GM12878 (cell line): ENCODE measurements around the gene TBC1D1. TPM values are rescaled to one million over a fixed set of nuclear protein-coding genes. Genes with fewer than 3 reads are reported as not detected.

Experiments
- BRCA1 ChIP-seq: IDR thresholded peaks from 2 replicates; pipeline ENCODE4 v1.6.1; 2011; ENCODE audit warnings: low read depth, low read length, improper control_type of control experiment
- CHD1 ChIP-seq: IDR thresholded peaks from 2 replicates; pipeline ENCODE4 v1.6.1; 2012; ENCODE audit warnings: low read depth, low read length, improper control_type of control experiment
- EP300 ChIP-seq, 2 experiments: fragments of 150-350 bp in 1 of 2; IDR thresholded peaks; 2 replicates each; pipeline ENCODE4 v1.6.1; 2011 to 2012; ENCODE audit warnings: low read depth in 2 of 2, low read length in 2 of 2, borderline replicate concordance in 1 of 2, improper control_type of control experiment in 1 of 2, inconsistent platforms in 1 of 2; ENCODE audit not compliant: control insufficient read depth in 1 of 2
- IKZF2 ChIP-seq, 2 experiments: fragments of 450-650 bp; IDR thresholded peaks; 2 replicates each; pipeline ENCODE4 v1.6.1; 2017; ENCODE audit warnings: mild to moderate bottlenecking in 2 of 2, moderate library complexity in 2 of 2
- JUND ChIP-seq: IDR thresholded peaks from 2 replicates; pipeline ENCODE4 v1.6.1; 2012; ENCODE audit warnings: low read depth, mild to moderate bottlenecking, low read length, improper control_type of control experiment, moderate library complexity
- MTA2 ChIP-seq: fragments of 450-650 bp; IDR thresholded peaks from 2 replicates; pipeline ENCODE4 v1.6.1; 2016; ENCODE audit warnings: low read depth, mild to moderate bottlenecking, moderate library complexity
- MTA3 ChIP-seq: IDR thresholded peaks from 2 replicates; pipeline ENCODE4 v1.6.1; 2012; ENCODE audit warnings: low read length, inconsistent platforms, borderline replicate concordance
- NR2F1 ChIP-seq: fragments of 450-650 bp; conservative IDR thresholded peaks from 2 replicates; pipeline ENCODE4 v1.6.1; 2017; ENCODE audit warnings: mild to moderate bottlenecking
- SMAD5 ChIP-seq: IDR thresholded peaks from 2 replicates; pipeline ENCODE4 v1.6.1; 2016; ENCODE audit warnings: antibody characterized with exemption, low read depth
- SMARCA5 ChIP-seq: fragments of 450-650 bp; IDR thresholded peaks from 2 replicates; pipeline ENCODE4 v1.6.1; 2017; ENCODE audit warnings: mild to moderate bottlenecking
- ZNF622 ChIP-seq: fragments of 450-650 bp; IDR thresholded peaks from 2 replicates; pipeline ENCODE4 v1.6.1; 2017; ENCODE audit warnings: mild to moderate bottlenecking, inconsistent platforms
- polyA plus RNA-seq, 11 experiments: library from polyadenylated mRNA; depleted of rRNA in 4 of 11; unstranded in 6 of 11; stranded (reverse) in 5 of 11; fragments of >200 nt; fragmentation: Nextera tagmentation in 4 of 11; fragmentation: Illumina TruSeq in 1 of 11; extraction: Ambion mirVana in 4 of 11; extraction: Trizol in 1 of 11; gene quantifications; 1 replicate in 1 of 11; 2 replicates in 10 of 11; pipeline versions ENCODE4 v1.2.1 to v1.2.3, GENCODE V29; 2011 to 2016; ENCODE audit warnings: inconsistent platforms in 2 of 11, missing spikeins in 2 of 11, low read depth in 1 of 11
- total RNA-seq, 4 experiments: library from RNA; depleted of rRNA in 3 of 4; stranded (reverse); fragments of >200 nt in 3 of 4; fragmentation: Illumina TruSeq in 1 of 4; extraction: Trizol in 1 of 4; gene quantifications; 2 replicates each; pipeline versions ENCODE4 v1.2.1 to v1.2.3, GENCODE V29; 2013 to 2021
- TF ChIP-seq, protein P1 (sequence below): fragments of 450-650 bp; IDR thresholded peaks from 2 replicates; pipeline ENCODE4 v1.6.1; 2017; ENCODE audit warnings: antibody characterized with exemption, mild to moderate bottlenecking, moderate library complexity
- TF ChIP-seq, protein P2 (sequence below): fragments of 450-650 bp; formaldehyde crosslinking; IDR thresholded peaks from 2 replicates; pipeline ENCODE4 v1.5.0; 2022; ENCODE audit warnings: mild to moderate bottlenecking, missing genetic modification characterization
- TF ChIP-seq, protein P3 (sequence below): fragments of 450-650 bp; IDR thresholded peaks from 2 replicates; pipeline ENCODE4 v1.6.1; 2016; ENCODE audit warnings: mild to moderate bottlenecking
- TF ChIP-seq, protein P4 (sequence below): fragments of 450-650 bp; formaldehyde crosslinking; IDR thresholded peaks from 2 replicates; pipeline ENCODE4 v1.4.0; 2022; ENCODE audit warnings: mild to moderate bottlenecking, moderate library complexity

Gene TBC1D1
- total and polyA plus RNA-seq, 10 of the 15 experiments (the other 5 are each of a cell fraction or from before 2014, with no cell fraction given), result 5.3 to 102 (median 57.8) TPM

DNA sequence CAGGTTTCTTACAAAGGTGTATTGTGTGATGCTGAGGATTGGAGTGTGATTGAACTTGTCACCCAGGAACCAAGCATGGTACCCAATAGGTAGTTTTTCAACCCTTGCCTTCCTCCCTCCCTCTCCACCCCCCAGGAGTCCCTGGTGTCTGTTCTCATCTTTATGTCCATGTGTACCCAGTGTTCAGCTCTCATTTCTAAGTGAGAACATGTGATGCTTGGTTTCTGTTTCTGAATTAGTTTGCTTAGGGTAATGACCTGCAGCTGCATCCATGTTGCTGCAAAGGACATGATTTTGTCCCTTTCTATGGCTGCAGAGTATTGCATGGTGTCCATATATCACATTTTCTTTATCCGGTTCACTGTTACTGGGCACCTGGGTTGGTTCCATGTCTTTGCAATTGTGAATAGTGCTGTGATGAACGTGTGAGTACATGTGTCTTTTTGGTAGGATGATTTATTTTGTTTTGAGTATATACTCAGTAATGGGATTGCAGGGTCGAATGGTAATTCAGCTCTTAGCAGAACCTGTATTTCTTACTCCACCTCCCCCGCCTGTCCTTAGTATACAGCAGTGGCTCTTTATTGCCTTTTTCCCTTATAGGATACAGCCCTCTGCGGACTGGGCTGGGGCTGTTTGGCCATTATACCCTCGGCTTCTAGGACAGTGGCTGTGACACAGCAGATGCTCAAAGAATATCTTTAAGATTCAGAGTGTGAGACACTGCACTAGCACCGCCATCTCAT lies 214.8 kb downstream of the TBC1D1 start (continued):
- TF ChIP-seq, protein P1, sequence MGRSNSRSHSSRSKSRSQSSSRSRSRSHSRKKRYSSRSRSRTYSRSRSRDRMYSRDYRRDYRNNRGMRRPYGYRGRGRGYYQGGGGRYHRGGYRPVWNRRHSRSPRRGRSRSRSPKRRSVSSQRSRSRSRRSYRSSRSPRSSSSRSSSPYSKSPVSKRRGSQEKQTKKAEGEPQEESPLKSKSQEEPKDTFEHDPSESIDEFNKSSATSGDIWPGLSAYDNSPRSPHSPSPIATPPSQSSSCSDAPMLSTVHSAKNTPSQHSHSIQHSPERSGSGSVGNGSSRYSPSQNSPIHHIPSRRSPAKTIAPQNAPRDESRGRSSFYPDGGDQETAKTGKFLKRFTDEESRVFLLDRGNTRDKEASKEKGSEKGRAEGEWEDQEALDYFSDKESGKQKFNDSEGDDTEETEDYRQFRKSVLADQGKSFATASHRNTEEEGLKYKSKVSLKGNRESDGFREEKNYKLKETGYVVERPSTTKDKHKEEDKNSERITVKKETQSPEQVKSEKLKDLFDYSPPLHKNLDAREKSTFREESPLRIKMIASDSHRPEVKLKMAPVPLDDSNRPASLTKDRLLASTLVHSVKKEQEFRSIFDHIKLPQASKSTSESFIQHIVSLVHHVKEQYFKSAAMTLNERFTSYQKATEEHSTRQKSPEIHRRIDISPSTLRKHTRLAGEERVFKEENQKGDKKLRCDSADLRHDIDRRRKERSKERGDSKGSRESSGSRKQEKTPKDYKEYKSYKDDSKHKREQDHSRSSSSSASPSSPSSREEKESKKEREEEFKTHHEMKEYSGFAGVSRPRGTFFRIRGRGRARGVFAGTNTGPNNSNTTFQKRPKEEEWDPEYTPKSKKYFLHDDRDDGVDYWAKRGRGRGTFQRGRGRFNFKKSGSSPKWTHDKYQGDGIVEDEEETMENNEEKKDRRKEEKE, result no peak
- TF ChIP-seq, protein P2, sequence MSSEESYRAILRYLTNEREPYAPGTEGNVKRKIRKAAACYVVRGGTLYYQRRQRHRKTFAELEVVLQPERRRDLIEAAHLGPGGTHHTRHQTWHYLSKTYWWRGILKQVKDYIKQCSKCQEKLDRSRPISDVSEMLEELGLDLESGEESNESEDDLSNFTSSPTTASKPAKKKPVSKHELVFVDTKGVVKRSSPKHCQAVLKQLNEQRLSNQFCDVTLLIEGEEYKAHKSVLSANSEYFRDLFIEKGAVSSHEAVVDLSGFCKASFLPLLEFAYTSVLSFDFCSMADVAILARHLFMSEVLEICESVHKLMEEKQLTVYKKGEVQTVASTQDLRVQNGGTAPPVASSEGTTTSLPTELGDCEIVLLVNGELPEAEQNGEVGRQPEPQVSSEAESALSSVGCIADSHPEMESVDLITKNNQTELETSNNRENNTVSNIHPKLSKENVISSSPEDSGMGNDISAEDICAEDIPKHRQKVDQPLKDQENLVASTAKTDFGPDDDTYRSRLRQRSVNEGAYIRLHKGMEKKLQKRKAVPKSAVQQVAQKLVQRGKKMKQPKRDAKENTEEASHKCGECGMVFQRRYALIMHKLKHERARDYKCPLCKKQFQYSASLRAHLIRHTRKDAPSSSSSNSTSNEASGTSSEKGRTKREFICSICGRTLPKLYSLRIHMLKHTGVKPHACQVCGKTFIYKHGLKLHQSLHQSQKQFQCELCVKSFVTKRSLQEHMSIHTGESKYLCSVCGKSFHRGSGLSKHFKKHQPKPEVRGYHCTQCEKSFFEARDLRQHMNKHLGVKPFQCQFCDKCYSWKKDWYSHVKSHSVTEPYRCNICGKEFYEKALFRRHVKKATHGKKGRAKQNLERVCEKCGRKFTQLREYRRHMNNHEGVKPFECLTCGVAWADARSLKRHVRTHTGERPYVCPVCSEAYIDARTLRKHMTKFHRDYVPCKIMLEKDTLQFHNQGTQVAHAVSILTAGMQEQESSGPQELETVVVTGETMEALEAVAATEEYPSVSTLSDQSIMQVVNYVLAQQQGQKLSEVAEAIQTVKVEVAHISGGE, result no peak
- TF ChIP-seq JUND (peak; percentile 20; the same call in 1 of the 2 replicates), IKZF2 (IDR thresholded peaks at IDR 0.05) (peak in 1 of 2 experiments; percentile 44; a peak in 1 of 4 replicates), SMAD5 (no peak), MTA2 (no peak), SMARCA5 (no peak), BRCA1 (no peak), ZNF622 (no peak), MTA3 (no peak), NR2F1 (no peak), EP300 (IDR thresholded peaks at IDR 0.05; ENCODE audit: borderline replicate concordance in 1 of 2, control insufficient read depth in 1 of 2, low read depth in 2 of 2, low read length in 2 of 2) (peak in 1 of 2 experiments; percentile 23; a peak in 1 of 4 replicates), CHD1 (no peak)
- TF ChIP-seq, protein P3, sequence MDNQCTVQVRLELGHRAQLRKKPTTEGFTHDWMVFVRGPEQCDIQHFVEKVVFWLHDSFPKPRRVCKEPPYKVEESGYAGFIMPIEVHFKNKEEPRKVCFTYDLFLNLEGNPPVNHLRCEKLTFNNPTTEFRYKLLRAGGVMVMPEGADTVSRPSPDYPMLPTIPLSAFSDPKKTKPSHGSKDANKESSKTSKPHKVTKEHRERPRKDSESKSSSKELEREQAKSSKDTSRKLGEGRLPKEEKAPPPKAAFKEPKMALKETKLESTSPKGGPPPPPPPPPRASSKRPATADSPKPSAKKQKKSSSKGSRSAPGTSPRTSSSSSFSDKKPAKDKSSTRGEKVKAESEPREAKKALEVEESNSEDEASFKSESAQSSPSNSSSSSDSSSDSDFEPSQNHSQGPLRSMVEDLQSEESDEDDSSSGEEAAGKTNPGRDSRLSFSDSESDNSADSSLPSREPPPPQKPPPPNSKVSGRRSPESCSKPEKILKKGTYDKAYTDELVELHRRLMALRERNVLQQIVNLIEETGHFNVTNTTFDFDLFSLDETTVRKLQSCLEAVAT, result no peak
- TF ChIP-seq, protein P4, sequence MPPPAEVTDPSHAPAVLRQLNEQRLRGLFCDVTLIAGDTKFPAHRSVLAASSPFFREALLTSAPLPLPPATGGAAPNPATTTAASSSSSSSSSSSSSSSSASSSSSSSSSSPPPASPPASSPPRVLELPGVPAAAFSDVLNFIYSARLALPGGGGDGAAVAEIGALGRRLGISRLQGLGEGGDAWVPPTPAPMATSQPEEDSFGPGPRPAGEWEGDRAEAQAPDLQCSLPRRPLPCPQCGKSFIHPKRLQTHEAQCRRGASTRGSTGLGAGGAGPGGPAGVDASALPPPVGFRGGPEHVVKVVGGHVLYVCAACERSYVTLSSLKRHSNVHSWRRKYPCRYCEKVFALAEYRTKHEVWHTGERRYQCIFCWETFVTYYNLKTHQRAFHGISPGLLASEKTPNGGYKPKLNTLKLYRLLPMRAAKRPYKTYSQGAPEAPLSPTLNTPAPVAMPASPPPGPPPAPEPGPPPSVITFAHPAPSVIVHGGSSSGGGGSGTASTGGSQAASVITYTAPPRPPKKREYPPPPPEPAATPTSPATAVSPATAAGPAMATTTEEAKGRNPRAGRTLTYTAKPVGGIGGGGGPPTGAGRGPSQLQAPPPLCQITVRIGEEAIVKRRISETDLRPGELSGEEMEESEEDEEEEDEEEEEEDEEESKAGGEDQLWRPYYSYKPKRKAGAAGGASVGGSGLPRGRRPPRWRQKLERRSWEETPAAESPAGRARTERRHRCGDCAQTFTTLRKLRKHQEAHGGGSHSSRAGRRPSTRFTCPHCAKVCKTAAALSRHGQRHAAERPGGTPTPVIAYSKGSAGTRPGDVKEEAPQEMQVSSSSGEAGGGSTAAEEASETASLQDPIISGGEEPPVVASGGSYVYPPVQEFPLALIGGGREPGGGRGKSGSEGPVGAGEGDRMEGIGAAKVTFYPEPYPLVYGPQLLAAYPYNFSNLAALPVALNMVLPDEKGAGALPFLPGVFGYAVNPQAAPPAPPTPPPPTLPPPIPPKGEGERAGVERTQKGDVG (CRISPR knock-in tag), result no peak
